Erythroblast (primary cell): ENCODE results near the gene NHLH1.

Experiments used
- DNase-seq, 2 experiments: peaks; one replicate each; lab custom pipeline; 2025; lab: John Stamatoyannopoulos, UW
- GATA1 ChIP-seq: IDR thresholded peaks from 2 replicates; pipeline ENCODE4 v1.6.1; 2011; ENCODE audit warnings: low read depth, mild to moderate bottlenecking, control low read depth, low read length, moderate library complexity
- POLR2A ChIP-seq: IDR thresholded peaks from 2 replicates; pipeline ENCODE4 v1.6.1; 2011; ENCODE audit warnings: mild to moderate bottlenecking, low read length

NHLH1 gene

DNA sequence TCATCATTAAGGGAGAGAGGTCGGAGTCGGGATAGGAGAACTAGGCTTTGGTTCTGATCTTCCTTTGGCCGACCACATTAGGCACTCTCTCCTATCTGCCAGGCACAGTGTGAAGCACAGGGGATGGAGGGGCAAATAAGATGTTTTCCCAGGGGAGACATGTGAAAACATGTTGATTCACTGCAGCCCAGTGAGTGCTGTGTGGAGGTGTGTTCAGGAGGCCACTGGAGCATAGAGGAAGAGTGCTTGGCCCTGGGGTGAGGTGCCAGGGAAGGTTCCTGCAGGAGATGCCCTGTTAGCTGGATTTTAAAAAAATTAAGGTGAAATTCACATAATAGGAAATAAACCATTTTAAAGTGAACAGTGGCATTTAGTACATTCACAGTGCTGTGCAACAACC, 37.2 kb downstream of the NHLH1 start:
- TF ChIP-seq GATA1 (no peak), POLR2A (no peak)
- DNase-seq, result no peak

DNA sequence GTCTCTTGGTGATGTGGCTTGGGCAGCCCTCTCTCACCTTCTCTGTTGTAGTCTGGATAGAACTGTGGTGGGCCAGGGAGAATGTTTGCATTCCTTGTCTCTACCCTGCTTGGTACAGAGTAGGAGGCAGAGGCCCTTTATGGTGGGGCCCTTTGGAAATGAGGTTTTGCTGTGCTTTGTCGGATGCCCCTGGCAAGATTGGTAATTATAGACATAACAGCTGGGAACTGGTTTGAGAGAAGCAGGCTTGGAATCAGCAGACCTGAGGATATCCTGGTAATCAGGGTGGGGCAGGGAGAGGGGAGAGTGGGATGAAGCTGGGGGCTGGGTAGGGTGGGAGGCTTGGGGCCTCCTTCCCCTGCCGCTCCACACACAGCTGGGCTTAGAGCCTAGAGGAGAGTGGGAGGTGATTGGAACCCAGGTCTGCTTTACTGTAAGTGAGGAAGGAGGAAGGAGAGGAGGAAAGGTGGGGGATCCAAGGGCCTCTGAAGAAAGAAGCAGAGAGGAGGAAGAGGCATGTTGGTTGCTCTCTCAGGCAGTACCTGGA, 38.5 kb downstream of the NHLH1 start:
- no peak for TF ChIP-seq GATA1
- no peak for DNase-seq

DNA sequence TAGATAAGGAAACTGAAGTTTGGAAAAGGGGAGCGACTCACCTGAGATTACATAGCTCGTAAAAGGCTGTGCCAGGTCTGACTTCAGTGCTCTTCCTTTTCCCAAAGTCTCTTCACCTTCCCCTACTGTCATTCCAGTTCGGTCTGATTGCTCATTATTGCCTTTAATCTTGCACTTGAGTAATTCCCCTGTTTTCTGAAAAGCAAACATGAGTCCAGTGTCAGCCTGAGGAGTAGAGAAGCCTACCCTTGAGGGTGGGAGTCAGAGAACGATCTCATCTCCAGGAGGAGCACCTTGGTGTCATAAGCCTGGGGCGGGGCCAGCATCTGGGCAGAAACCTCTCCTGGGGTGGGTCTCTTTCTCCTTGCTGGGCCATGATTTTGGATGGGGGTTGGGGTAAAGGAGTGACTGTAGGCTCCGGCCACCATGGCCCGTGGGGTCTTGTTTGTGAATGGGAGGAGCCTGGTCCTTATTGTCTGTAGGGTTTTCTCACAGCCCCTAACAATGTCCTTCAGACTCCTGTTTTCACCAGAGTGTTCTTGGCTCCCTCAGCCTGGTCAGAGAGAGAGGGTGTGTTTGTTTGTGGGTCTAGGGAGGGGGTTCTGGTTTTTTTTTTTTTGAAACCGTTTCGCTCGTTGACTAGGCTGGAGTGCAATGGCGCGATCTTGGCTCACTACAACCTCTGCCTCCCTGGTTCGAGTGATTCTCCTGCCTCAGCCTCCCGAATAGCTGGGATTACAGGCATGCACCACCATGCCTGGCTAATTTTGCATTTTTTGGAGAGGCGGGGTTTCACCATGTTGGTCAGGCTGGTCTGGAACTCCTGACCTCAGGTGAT, 39.5 kb downstream of the NHLH1 start:
- no peak for DNase-seq
- TF ChIP-seq GATA1, result no peak
- TF ChIP-seq POLR2A, result no peak

DNA sequence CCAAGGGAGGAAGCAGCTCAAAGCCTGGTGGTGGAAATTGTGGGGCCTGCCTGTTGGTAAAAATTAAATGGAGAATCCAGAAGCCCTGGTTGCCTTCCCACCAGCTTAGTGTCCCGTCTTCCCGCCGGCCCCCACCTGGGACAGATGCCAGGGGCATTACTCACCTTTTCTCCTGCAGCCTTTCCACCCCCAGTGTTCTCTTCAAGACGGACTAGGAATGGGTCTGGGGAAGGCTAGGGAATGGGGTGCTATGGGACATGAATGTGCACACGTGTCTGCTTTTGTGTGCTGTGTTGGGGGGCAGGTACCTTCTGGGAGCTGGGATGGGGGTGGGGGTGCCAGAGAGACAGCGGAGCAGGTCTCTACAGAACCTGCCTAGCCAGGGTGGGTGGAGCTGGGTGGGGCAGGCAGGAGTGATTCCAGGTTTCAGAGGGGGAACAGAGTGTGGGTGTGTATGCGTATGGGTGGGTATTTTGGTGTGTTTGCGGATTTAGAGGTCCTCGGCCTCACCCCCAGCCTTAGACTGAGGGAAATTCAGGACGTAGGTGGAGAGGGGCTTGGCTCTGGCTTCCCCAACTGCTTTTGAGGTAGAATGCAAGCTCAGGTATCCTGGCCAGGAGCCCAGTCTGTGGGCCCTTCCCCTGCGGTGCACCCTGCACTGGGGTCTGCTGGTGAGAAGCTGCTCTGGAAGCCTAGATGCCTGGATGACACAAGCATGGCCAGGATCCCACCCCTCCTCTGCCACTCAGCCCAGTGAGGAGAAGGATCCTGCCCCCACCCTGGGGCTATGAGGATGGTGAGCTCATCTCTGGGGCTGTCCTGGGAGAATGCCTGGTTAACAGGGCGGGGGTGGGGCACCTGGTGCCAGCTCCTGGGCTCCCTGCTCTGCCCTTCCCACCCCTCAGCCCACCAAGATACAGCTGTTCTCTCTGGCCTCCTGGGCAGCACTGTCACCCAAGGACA, 41.2 kb downstream of the NHLH1 start:
- TF ChIP-seq GATA1 (no peak), POLR2A (no peak)
- DNase-seq, result no peak

DNA sequence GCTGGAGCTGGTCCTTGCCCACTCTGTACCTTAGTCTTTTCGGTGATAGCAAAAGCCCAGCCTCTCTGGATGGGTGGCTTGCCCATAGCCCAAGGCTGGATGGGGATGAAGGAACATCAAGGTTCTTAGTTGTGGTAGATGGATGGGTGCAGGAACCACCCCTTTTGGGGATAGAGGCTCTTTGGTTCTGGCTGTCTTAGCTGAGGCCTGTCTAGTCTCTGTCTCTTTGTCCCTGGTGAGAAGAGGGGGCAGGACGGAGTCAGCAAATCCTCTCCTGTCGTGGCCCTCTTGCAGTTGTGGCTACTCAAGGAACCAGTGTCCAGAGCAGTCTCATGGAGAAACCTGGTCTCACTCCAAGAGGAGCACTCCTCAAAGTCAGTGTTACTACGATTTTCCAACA, 42.0 kb downstream of the NHLH1 start:
- no peak for DNase-seq
- TF ChIP-seq POLR2A, result no peak
- TF ChIP-seq GATA1, result no peak

DNA sequence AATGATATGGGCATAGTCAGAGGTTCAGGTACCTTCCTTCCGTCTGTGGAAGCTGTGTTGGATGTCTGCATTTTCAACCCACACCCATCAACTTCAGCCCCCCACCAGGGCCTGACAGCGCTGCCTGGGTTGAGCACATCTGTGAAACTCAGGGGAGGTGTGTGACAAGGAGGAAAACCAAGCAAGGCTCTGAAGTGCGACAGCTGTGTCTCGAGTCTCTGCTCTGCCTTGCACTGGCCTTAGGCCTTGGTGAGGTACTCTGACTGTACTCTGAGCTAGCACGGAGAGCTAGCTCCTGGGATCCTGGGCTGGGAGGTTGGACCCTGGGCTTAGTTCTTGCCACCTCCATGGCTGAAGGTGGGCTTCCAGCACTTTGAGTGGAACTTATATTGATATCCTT, 42.6 kb downstream of the NHLH1 start:
- DNase-seq, result no peak
- TF ChIP-seq POLR2A, result no peak
- TF ChIP-seq GATA1, result no peak

DNA sequence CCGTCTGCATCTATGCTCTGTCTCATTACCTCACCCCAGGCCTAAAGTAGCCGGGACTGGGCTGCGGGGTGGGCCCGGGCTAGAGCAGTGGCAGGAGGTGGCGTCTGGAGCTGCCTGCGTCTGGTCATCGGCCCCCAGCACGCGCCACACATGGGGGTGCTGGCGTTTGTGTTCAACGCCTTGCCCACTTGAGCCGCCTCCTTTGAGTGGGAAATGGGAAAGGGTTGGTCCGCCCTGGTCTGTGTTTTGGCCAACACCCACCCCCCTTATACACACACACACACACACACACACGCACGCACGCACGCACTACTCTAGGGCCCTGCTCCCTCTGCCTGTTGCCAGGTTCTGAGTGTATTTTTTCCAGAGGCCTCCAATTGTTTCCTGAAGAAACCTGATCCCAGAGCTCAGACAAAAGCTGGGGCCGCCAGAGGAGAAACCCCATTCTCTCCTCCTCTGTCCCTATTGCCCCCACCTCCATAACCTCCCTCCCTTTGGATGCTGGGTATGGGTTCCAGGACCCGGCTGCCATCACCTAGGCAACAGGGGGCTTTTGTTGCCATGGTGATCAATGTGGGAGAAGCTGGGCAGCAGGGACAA, 43.6 kb downstream of the NHLH1 start:
- DNase-seq, result no peak
- TF ChIP-seq GATA1, result no peak
- TF ChIP-seq POLR2A, result no peak

DNA sequence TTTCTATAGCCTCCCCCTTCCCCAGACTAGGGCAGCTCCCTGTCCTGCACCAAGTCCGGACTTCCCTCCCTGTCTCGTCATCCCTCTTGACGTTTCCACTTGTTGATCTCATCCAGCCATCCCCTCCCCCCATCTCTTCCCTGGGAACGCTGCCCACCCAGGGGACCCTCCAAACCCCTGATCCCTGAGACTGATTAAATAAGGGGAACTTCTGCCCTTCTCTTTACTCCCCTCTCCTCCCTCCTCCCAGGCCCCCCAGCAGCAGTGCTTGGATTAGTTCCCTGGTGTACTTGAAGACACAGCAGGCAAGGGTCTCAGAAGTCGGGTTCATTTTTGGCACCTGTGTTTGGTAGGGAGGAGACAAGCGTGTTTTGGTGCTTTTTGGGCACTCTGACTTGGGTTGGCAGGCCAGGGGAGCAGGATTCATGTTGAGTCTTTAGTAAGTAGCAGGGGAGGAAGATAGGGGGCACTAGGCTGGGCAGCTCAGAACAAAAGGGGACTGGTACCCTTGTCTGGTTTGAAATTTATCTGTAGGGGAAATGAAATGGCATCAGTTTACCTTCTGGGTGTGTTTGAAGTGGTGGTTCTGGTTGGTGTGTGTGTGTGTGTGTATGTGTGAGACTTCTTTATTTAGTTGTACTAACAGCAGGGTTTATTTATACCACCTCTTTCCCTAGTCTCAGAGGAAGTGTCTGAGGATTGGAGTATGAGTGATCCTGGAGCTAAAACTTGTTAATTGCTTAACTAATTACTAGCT, 44.6 kb downstream of the NHLH1 start:
- TF ChIP-seq GATA1 (no peak), POLR2A (no peak)
- DNase-seq, result no peak

DNA sequence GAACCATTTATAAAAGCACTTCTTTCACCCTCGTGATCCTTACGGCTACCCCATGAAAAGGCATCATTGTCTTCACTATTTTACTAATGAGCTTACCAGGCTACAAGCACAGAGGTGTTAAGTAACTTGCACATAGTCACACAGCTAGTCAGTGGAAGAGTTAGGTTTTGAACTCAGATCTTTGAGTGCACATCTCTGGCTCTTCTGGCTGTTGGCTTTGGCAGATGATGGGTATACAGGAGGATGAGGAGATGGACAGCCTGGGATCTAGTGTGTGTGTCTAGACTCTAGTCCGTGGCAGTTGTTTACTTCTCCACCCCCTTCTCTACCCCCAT, 45.1 kb downstream of the NHLH1 start:
- no peak for DNase-seq
- no peak for TF ChIP-seq POLR2A
- TF ChIP-seq GATA1, result no peak

DNA sequence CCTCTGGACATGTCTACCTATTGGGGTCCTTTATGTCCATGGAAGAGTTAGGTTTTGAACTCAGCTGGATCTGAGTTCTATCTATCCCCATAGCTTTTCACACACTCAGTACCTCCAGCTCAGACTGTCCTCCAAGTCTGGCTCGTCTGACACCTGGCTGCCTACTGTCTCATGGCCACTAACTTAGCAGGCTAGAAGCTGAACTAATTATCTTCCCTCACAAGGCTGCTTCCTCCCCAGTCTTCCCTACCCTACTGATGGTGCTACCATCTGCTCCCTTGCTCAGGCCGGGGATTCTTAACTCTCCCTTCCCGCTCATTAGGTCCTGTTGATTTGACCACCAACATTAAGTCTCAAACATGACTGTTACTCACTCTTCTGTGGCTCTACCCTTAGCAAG, 46.8 kb downstream of the NHLH1 start:
- DNase-seq, result no peak

DNA sequence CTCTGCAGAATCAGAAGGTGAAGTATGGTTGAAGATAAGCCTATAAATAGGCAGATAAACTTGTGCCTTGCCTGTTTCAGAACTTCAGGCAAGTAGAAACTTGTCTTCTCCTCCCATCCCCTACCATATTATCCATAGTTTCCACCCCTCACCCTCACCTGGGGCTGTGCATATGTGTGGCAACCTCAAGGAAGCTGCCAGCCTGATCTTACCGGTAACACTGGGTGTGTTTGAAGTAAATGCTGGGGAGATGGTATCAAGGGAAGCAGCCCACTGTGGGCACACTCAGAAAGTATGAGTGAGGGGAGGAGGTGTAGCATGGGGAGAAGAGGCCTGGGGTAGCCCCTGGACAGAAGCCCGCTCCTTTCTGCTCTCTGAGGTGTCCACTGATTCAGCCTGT, 48.0 kb downstream of the NHLH1 start:
- TF ChIP-seq GATA1 (no peak), POLR2A (no peak)
- DNase-seq, result no peak

More for the DNA sequence above, 46.8 kb downstream of the NHLH1 start:
- TF ChIP-seq POLR2A (no peak), GATA1 (no peak)

DNA sequence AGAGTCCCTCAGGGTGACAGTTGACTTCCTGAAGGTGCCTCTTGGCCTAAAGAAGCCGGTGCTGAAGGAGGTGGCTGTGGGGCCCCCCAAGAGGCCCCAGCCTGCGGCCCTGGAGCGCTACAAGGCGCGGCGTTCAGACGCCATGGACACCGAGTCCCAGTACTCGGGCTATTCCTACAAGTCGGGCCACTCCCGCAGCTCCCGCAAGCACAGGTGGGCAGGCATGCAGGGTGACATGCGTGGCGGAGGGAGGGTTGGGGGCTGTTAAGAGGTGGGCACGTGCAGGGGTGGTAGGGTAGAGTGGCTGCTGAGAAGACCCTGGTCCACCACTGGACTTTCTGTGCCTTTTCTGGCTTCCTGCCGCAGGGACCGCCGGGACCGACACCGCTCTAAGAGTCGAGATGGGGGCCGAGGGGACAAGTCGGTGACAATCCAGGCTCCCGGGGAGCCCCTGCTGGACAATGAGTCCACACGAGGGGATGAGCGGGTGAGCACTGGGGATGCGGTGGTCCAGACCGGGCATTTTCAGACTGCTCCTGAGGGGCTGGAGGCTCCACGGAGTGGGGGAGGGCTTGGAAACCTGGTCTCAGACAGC, 48.9 kb downstream of the NHLH1 start:
- no peak for TF ChIP-seq POLR2A
- TF ChIP-seq GATA1, result no peak
- no peak for DNase-seq

DNA sequence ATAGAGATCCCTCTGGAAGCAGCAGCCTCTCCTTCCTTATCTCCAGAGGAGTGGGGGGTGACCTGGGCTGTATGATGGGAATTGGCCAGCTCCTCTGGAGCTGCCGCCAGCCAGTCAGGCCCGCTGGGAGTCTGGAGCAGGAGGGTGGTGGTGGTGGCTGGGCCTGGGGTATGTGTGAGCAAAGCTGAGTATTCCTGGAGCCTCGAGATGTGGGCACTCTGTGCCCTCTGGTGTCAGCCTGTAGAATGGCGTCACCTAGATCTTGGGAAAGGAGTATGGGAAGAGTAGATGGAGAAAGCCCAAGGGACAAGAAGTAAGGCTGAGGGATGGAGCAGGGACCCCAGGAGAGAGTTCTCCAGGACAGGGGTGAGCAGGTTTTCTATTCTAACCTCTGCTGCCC, 49.5 kb downstream of the NHLH1 start:
- DNase-seq, result peak in 1 of 2 experiments; percentile 10
- no peak for TF ChIP-seq POLR2A
